ENCODE data around the gene PTPRN2. TPM values are rescaled to one million over a fixed set of nuclear protein-coding genes. Genes with fewer than 3 reads are reported as not detected.
"Not testable (repeated sequence)": the region's sequence is repeated elsewhere in the genome, so short reads cannot be mapped to it uniquely, and the experiment has no call there.

PTPRN2 gene
- total and polyA plus RNA-seq, 2 of the 8 experiments (the other 6 are each of a cell fraction or from before 2014, with no cell fraction given) = 2.6 to 4.5 TPM

- TF ChIP-seq MAX (IDR thresholded peaks at IDR 0.05) = no peak
- TF ChIP-seq SP1 (IDR thresholded peaks at IDR 0.05; ENCODE audit: low read depth, low read length) = no peak
Measured at GRCh38 chr7:157734676-157735640, 852.7 kb downstream of the PTPRN2 start (continued).

- H3K9me3 ChIP-seq (ENCODE audit: insufficient read depth in 2 of 2, low read depth in 1 of 2, low read length in 1 of 2); H3K4ac ChIP-seq (replicated peaks; ENCODE audit: insufficient read length, low read depth, low read length); H3K79me1 ChIP-seq (ENCODE audit: low read depth, low read length); H2AFZ ChIP-seq (ENCODE audit: low read length); H4K8ac ChIP-seq (ENCODE audit: extremely low read depth, insufficient read depth, low read length); H3K4me1 ChIP-seq (replicated peaks in 1 of 4; ENCODE audit: control insufficient read depth in 3 of 4, insufficient read depth in 4 of 4, low read length in 3 of 4); CTCF ChIA-PET (ENCODE audit: partially characterized antibody); H3K9ac ChIP-seq (replicated peaks in 1 of 4; ENCODE audit: extremely low read depth in 1 of 4, low read depth in 3 of 4, low read length in 3 of 4); H2BK12ac ChIP-seq (ENCODE audit: low read depth, low read length); H3K27ac ChIP-seq (ENCODE audit: low read depth, low read length); H3K36me3 ChIP-seq (ENCODE audit: control insufficient read depth in 2 of 4, insufficient read depth in 4 of 4, low read length in 3 of 4); H2BK15ac ChIP-seq (ENCODE audit: low read length); H2BK120ac ChIP-seq (replicated peaks; ENCODE audit: low read depth, low read length); H4K91ac ChIP-seq (replicated peaks; ENCODE audit: insufficient read length, low read length); H3K79me2 ChIP-seq (ENCODE audit: control insufficient read depth in 1 of 2, insufficient read depth in 2 of 2, low read length in 2 of 2); H3K18ac ChIP-seq (ENCODE audit: extremely low read depth, low read length); H3K56ac ChIP-seq (replicated peaks; ENCODE audit: insufficient read length, low read depth, low read length); POLR2A ChIA-PET (ENCODE audit: partially characterized antibody); H3K27me3 ChIP-seq (replicated peaks in 1 of 4; ENCODE audit: control insufficient read depth in 3 of 4, extremely low read depth in 1 of 4, insufficient read depth in 3 of 4, low read length in 3 of 4); H2BK5ac ChIP-seq (ENCODE audit: low read depth, low read length); H2AK5ac ChIP-seq (ENCODE audit: low read depth, low read length); H3K23ac ChIP-seq (ENCODE audit: insufficient read length); FAIRE-seq; H4K20me1 ChIP-seq (replicated peaks in 1 of 2; ENCODE audit: control insufficient read depth in 1 of 2, insufficient read depth in 2 of 2, low read length in 2 of 2); H3K4me3 ChIP-seq (ENCODE audit: extremely low read depth in 1 of 4, insufficient read depth in 2 of 4, low read depth in 3 of 4, low read length in 4 of 4); H3K4me2 ChIP-seq (ENCODE audit: insufficient read depth in 1 of 2, low read depth in 2 of 2, low read length in 2 of 2); H3K14ac ChIP-seq (ENCODE audit: insufficient read length); H4K5ac ChIP-seq (ENCODE audit: insufficient read length, low read depth, low read length); DNase-seq (ENCODE audit: low read depth in 1 of 2, low spot score in 2 of 2); H2BK20ac ChIP-seq (ENCODE audit: low read length); H3K23me2 ChIP-seq (ENCODE audit: low read depth, low read length): not testable (repeated sequence)
- 91% methylated on average over 21 of the region's 33 CpGs; no CpG with 5 or more reads in 1 of the 2 experiments for WGBS, 2 experiments (ENCODE audit: extremely low coverage in 1 of 2, insufficient coverage in 1 of 2, insufficient read length in 1 of 2, insufficient replicate concordance in 2 of 2, low coverage in 1 of 2, low lambda C conversion rate in 2 of 2, missing lambda C conversion rate in 1 of 2)
Measured at GRCh38 chr7:157733760-157734395, 853.7 kb downstream of the PTPRN2 start.

Data from H1 (cell line).